ENCODE results near the gene IRF4. TPM values are rescaled to one million over a fixed set of nuclear protein-coding genes. Genes with fewer than 3 reads are reported as not detected.

The IRF4 gene
- polyA plus RNA-seq (ENCODE audit: insufficient read length in 3 of 3): under 1 TPM; 0.26 to 0.55 (median 0.36) TPM
- long read RNA-seq, donor 1: 0 reads
- long read RNA-seq, donor 2: 0 reads
- long read RNA-seq, donor 3: 0 reads
- long read RNA-seq, donor 4: 0 reads
- long read RNA-seq, donor 5: 0 reads
- long read RNA-seq, donor 6: 0 reads
- long read RNA-seq, donor 7: 0 reads
- long read RNA-seq, donor 8: 0 reads
- long read RNA-seq, donor 9: 0 reads
- long read RNA-seq, donor 10: 0 reads
- long read RNA-seq, donor 11: 0 reads
- long read RNA-seq, donor 12: 0 reads
- long read RNA-seq, donor 13: 0 reads
- long read RNA-seq, donor 14: 0 reads
- long read RNA-seq, donor 15: 0 reads
- long read RNA-seq, donor 16: 0 reads

DNA sequence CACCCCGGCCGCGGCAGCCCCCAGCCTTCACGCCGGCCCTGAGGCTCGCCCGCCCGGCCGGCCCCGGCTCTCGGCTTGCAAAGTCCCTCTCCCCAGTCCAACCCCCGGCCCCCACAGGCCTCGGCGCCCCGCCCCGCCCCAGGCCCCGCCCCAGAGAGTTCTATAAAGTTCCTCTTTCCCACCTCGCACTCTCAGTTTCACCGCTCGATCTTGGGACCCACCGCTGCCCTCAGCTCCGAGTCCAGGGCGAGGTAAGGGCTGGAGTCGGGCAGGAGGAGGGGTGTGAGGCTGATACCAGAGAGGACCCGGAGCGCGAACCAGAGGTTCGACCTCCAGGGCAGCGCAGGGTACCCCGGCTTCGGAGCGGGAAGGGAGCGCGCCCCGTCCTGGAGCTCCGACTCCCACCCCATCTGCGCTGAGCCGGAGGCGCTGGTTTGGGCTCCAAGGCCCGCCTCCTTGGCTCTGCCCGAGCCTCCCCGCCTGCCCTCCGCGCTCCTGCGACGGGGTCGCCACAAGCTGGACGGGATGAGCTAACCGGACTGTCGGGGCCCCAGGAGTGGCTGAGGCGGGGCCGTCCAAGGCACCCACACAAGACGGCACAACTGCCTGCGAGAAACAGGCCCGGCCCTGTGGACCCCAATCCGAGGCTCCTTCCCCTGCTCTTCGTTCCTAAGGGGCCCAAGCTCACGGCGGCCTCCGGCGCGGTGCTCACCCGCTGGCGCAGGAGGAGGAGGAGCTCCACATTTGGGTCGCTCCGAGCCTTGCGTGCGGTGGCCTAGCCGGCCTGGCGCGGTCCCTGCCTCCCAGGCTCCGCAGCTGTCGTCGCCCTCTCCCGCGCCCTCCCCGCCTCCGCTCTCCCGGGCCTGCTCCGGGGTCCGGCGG is at the start of gene IRF4:
Gene IRF4, plus strand, starts transcription at position 194 of the 882 bp plus-strand sequence. CDS start 1,401 bp downstream, outside the sequence.
- DNase-seq: no peak

DNA sequence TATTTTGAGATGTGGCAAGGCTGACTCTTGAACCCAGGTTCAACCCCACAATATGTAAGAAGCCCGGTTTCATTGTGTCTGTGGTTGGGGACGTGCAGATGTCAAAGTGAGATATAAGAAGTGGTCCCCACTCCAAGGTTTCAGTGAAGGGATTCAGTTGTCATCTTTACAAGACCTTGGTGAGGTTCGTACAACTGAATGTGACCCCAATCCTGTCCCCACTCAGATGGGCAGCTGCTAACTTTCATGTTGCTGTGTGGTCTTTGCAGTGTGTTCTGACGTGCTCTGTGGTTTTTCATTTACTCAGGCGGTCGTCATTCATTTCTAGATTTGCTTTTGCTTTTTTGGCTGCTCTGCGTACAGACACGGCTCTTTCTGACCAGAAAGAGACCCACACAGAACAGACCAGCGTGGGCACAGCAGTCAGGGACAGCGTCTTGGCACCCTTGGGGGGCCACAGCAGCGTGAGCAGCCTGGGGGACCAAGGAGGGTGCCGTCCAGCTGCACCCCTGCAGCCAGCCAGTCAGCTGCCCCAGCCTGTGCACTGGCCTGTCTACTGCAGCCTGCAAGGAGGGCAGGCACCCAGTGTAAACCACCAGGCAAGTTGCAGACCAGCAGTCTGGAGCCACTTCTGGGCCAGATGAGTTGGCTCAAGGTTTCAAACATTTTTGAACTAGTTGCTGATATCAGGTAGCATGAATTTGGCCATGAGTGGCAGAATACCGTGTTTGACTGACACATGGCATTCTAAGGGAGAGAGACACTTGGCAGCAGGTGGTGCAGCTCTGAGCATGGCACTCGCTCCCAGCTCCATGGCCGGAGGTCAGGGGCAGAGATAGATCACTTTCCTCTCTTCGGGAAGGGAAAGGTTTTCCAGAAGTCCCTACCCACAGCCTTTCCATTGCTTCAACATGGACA is 49.4 kb upstream of the IRF4 start:
- no peak for DNase-seq

DNA sequence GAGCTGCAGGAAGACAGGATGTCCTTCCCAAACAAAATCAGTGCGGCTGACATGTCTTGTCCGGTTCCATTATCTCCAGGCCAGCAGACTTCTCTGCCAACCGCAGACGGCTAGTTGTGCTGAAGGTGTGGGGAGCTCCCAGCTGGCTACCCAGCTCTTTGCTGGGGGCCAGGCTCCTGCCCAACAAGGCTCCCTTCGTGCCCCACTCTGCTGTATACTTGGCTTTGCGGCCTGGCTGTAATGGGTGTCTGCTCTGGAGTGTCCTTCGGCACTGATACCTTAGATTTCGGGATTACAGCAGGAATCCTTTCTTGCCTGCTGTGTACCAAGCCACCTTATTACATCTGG is 48.7 kb upstream of the IRF4 start:
- no peak for DNase-seq

- DNase-seq: no peak
These were observed 48.2 kb upstream of the IRF4 start for GRCh38 chr6:343226-343935.

GRCh38 chr6:343960-344815 is 47.4 kb upstream of the IRF4 start:
- no peak for DNase-seq

GRCh38 chr6:344816-345340 is 46.7 kb upstream of the IRF4 start:
- DNase-seq: no peak

DNA sequence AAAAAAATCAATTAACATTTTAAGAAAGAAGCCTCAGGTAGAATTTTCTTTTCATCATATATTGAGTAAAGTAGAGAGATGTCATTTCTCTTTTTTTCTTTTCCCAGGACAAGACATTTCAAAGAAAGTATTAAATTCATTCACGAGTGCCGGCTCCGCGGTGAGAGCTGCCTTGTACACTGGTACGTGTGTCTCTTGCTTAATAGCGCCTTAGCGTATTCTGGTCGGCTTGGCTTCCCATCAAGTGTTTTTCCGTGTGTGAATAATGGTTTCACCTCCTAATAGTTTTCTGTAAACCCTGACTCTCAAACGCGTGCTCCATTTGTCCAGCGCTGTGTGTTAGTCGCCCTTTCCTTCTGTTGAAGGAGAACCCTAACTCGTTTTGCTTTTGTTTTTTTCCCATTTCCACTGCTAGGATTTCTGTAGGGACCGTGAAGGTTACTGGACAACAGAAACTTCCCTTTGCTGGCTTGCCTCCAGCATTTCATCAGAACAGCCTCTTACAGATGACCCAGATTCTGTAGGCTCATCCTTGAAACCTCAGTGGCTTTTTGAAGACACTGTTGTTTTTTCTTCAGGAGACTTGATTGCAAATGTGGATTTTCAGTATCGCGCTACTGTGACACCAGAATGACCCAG is 45.7 kb upstream of the IRF4 start:
- no peak for DNase-seq

GRCh38 chr6:346386-347030 is 45.0 kb upstream of the IRF4 start:
- DNase-seq: no peak

DNA sequence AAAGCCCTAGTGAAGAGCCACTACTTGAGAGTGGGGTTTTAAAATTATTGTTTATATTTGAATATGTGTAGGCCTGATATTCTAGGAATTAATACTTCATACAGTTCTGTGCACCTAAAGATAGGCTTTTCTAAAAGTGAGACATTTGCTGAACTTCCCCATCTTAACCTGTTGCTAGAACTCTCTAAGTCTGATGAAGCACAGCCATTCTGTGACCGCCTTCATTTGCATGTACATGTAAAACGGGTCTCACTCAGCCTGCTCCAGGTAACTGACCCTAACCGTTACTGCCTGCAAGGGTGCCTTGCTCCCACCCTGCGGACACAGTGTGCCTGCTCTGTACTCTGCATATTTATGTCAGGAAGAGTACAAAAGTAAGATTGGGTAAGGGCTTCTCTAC is 44.3 kb upstream of the IRF4 start:
- no peak for DNase-seq

DNA sequence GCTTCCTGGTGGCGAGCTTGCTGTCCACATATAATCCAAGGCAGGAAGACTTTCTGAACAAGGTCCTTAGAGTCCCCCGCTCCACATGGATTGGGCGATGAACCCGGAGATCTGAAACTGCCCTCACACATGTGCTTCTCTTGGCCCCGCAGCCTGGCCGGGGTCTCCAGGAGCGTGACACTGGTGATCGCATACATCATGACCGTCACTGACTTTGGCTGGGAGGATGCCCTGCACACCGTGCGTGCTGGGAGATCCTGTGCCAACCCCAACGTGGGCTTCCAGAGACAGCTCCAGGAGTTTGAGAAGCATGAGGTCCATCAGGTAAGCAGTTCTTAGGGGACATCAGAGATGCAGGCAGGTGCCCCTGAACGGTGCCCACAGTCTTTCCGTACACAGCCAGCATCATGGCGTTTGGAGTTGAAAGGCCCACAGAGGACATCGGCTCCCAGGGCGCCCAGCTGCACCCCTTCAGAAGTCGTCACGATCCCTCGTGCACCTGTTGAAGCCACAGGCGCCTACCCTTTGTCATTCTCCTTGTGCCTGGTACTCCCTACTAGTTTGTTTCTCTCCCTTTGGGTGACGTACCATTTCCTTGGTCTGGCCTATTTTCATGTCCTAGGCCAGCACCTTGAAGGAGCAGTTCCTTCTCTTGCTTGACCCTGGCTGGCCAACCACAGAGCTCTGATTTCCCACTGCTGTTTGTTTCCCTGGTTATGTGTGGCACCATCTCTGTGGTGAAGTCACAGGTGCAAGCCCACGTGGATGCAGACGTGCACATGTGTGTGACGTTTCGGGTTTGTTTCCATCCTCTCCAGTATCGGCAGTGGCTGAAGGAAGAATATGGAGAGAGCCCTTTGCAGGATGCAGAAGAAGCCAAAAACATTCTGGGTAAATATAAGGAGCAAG is 43.3 kb upstream of the IRF4 start:
- DNase-seq: no peak

- no peak for DNase-seq
These were observed 42.6 kb upstream of the IRF4 start for GRCh38 chr6:348860-349396.

DNA sequence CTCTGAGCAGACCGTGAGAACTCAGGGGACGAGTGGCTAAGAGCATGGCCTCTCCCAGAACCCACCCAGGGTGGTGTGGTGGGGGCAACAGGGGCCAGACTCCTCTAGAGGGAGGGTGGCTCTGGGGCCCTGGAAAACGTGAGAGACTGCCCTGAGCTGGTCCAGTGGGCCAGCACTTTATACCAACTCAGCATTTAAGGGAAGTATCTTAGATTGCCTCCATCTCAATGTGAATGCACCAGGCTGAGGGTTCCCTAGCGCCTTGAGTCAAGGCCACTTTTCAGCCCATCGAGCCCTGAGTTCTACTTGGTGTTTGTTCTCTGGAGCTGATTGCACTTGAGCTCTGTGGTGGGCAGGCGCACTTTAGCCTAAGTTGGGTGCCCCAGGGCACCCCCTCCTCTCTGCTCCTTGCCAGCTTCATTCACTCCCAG is 42.0 kb upstream of the IRF4 start:
- no peak for DNase-seq

DNA sequence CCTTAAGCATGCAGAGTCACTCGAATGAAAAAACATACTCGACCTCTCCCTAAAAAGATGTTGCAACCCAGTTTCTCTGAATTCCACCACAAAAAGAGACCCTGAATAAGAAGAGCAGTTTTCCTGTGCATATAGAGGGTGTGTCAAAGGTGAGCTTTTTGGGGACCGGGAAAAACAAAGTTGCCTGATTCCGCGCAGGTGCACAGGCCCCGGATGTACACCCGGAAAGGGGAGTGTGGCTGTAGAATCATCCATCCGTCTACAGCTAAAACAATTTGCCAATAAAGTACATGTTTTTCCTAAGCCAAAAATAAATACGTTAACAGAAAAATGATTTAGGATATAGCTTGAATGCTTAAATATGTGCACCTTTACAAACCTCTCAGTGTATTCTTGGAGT is 41.2 kb upstream of the IRF4 start:
- no peak for DNase-seq

- no peak for DNase-seq
These were observed 40.3 kb upstream of the IRF4 start for GRCh38 chr6:351011-351866.

- DNase-seq: no peak
These were observed 39.7 kb upstream of the IRF4 start for GRCh38 chr6:351867-352289.

DNA sequence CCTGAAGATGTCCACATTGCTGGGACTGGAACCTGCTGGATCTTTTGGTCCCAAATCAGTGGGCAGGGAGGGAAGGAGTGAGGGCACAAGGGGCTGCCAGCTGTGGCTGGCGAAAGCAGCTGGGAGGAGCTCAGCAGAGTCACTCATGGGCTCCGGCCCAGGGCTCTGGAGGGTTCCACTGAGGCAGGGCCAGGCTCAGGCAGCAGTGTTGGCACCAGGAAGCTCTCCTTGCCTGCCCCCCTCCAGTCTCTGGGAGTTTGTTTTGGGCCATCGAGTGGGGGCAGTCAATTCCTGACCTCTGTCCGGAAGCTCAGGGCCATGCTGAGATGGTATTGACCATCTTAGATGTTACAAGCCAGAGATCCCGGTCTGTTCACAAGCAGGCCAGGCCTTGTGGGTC is 39.1 kb upstream of the IRF4 start:
- no peak for DNase-seq
